Thyroid gland (tissue), 4 donors: ENCODE results near the gene CDC42BPA. TPM values are rescaled to one million over a fixed set of nuclear protein-coding genes. Genes with fewer than 3 reads are reported as not detected.
"Not testable (repeated sequence)": the region's sequence is repeated elsewhere in the genome, so short reads cannot be mapped to it uniquely, and the experiment has no call there.

Experiments used
- DNase-seq, 2 donors: peaks; one replicate each; pipeline ENCODE4 v3.0.0-alpha.2; 2019
- H3K27ac ChIP-seq, 3 donors: fragments of 200-600 bp; sonication (generic); 1 replicate in 2 of 3; 2 replicates in 1 of 3; pipeline ENCODE4 v1.5.1; 2016 to 2019; ENCODE audit warnings: mild to moderate bottlenecking in 1 of 3, moderate library complexity in 1 of 3
- H3K27me3 ChIP-seq: fragments of 200-600 bp; sonication (generic); one replicate; pipeline ENCODE4 v1.5.1; 2019
- H3K36me3 ChIP-seq, 2 donors: fragments of 200-600 bp; sonication (generic); one replicate each; pipeline ENCODE4 v1.5.1; 2016 to 2019
- H3K4me1 ChIP-seq, 2 donors: fragments of 200-600 bp; sonication (generic); one replicate each; pipeline ENCODE4 v1.5.1; 2017 to 2019
- H3K4me3 ChIP-seq, 3 donors: fragments of 200-600 bp; sonication (generic); replicated peaks in 1 of 3; 1 replicate in 2 of 3; 2 replicates in 1 of 3; pipeline ENCODE4 v1.5.1; 2016; ENCODE audit warnings: mild to moderate bottlenecking in 1 of 3
- H3K9me3 ChIP-seq: fragments of 200-600 bp; sonication (generic); one replicate; pipeline ENCODE4 v1.5.1; 2017
- POLR2A ChIP-seq, 2 donors: fragments of 450-650 bp; IDR thresholded peaks; one replicate each; pipeline ENCODE4 v1.6.1; 2017; ENCODE audit warnings: antibody characterized with exemption in 2 of 2, mild to moderate bottlenecking in 2 of 2, moderate library complexity in 1 of 2
- WGBS, 2 donors: methylation state at CpG; one replicate each; pipeline ENCODE4 v1.1.5; 2017; 5-methylcytosine and 5-hydroxymethylcytosine counted together
- intact Hi-C: fragments of 100-400 bp; cut with DNase I; formaldehyde crosslinking; loops from one replicate; pipeline ENCODE4 v1.15.1; 2023
- total RNA-seq, 4 donors: library from RNA; depleted of rRNA; stranded (reverse); fragments of >200 nt; gene quantifications; one replicate each; pipeline ENCODE4 v1.2.3, GENCODE V29; 2016
- TF ChIP-seq, protein P1 (sequence below), 6 experiments: fragments of 200-600 bp in 3 of 6; fragments of 450-650 bp in 3 of 6; sonication (generic) in 3 of 6; IDR thresholded peaks; one replicate each; pipeline ENCODE4 v1.5.1; 2016 to 2019; ENCODE audit warnings: antibody characterized with exemption in 6 of 6, mild to moderate bottlenecking in 2 of 6, inconsistent platforms in 1 of 6, moderate library complexity in 1 of 6

CDC42BPA gene
- total RNA-seq, 4 donors from 2014 or later = 25.0 to 50.0 (median 30.5) TPM

DNA sequence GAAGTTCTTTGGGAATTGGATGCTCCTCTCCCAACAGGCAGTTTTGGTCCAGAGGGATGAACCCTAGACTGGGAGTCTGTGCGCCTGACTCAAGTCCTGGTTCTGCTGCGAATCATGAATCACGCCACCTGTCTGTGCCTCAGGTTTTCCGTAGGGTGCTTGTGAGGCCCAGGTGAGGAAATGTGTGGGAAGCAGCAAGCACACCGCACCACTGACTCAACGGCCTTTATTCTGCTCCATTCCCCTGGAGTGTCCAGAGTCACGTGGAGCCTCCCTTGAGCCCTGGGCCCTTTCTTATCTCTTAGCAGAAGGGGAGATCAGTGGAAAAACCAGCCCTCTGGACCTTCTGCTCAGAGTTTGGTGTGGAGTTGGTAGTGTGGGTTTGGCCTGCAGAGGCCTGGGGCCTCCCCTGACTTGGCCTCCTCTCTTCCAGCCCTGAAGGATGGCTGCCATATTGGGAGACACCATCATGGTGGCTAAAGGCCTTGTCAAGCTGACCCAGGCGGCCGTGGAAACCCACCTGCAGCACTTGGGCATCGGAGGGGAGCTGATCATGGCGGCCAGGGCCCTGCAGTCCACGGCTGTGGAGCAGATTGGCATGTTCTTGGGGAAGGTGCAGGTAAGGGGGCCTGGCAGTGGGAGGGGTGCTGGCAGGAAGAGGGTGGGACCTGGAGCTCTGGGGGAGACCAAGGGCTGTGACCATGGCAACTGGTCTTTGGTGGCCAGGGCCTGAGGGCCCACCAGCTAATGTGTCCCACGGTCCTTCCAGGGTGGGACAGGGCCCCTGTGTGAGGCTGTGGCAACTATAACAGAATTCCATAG is 357.1 kb downstream of the CDC42BPA start:
- no peaks in the 10 kb centered on the region for H3K4me1 ChIP-seq
- H3K27me3 ChIP-seq = no peaks in the 10 kb centered on the region
- WGBS, 2 donors = 95 to 97% methylated on average over 13 of the region's 13 CpGs
- peaks cover 12 to 13% of the 10 kb centered on the region in 2 donors for H3K36me3 ChIP-seq
- no peaks in the 10 kb centered on the region for H3K9me3 ChIP-seq
- TF ChIP-seq POLR2A (IDR thresholded peaks at IDR 0.05) = no peak
- TF ChIP-seq, protein P1, sequence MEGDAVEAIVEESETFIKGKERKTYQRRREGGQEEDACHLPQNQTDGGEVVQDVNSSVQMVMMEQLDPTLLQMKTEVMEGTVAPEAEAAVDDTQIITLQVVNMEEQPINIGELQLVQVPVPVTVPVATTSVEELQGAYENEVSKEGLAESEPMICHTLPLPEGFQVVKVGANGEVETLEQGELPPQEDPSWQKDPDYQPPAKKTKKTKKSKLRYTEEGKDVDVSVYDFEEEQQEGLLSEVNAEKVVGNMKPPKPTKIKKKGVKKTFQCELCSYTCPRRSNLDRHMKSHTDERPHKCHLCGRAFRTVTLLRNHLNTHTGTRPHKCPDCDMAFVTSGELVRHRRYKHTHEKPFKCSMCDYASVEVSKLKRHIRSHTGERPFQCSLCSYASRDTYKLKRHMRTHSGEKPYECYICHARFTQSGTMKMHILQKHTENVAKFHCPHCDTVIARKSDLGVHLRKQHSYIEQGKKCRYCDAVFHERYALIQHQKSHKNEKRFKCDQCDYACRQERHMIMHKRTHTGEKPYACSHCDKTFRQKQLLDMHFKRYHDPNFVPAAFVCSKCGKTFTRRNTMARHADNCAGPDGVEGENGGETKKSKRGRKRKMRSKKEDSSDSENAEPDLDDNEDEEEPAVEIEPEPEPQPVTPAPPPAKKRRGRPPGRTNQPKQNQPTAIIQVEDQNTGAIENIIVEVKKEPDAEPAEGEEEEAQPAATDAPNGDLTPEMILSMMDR (IDR thresholded peaks at IDR 0.05) = no peak
- H3K27ac ChIP-seq = no peak overlapping the region
- H3K4me3 ChIP-seq = no peak overlapping the region
- no peak for DNase-seq
- intact Hi-C loops = no loop called here

DNA sequence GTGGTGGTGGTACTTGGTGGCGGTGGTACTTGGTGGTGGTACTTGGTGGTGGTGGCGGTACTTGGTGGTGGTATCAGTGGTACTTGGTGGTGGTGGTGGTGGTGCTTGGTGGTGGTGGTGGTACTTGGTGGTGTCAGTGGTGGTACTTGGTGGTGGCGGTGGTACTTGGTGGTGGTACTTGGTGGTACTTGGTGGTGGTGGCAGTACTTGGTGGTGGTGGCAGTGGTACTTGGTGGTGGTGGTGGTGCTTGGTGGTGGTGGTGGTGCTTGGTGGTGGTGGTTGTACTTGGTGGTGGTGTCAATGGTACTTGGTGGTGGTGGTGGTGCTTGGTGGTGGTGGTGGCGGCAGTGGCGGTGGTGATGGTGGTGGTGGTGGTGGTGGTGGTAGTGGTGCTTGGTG is 358.0 kb downstream of the CDC42BPA start:
- 84 to 86% methylated on average over 5 of the region's 5 CpGs for WGBS, 2 donors

DNA sequence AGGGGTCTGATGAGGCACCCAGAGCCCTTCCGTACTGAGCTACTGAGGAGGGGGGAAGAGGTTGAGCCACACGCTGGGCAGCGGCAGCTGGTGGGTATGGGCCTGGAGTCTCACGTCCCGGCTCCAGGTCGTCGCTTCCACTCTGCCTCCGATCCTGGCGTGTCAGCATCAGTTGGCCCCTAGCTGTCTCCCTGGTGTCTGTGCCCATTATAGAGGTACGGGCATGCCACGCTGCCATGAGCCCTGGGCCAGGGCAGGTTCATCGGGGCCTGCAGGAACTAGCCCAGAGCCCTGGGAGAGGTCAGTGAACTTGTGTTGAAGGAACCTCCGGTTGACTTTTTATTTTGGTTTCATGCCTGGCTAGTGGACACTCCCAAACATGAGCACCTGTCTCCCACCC is 360.0 kb downstream of the CDC42BPA start:
- 98 to 99% methylated on average over 13 of the region's 13 CpGs for WGBS, 2 donors
- intact Hi-C loops = no loop called here

More for the DNA sequence above, 358.0 kb downstream of the CDC42BPA start:
- Histone ChIP-seq H3K4me1 (no peaks in the 10 kb centered on the region), H3K27ac (no peak overlapping the region), H3K27me3 (no peaks in the 10 kb centered on the region), H3K4me3 (no peak overlapping the region), H3K36me3 (peaks cover 4% of the 10 kb centered on the region in 2 donors), H3K9me3 (no peaks in the 10 kb centered on the region)
- intact Hi-C loops = no loop called here
- TF ChIP-seq, protein P1 (IDR thresholded peaks at IDR 0.05) = no peak
- TF ChIP-seq POLR2A (IDR thresholded peaks at IDR 0.05) = no peak
- DNase-seq = no peak

DNA sequence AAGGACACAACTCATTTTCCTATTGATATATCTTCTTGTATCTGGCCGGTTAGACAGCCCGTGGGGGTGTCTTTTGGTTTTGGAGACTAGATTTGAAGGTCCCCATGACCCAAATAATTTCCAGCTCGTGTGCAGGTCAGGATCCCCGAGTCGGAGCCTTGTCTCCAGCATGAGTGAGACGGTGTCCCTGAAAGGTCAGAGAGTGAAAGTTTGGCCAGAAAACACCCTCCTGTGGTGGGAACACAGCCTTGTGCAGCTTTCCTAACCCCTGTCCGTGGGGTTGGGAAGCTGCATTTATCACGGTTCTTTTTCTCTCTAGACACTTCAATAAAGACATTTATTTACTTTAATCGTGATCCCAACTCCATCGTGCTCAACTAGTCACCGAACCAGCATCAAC is 360.6 kb downstream of the CDC42BPA start:
- H3K27ac ChIP-seq = no peak overlapping the region
- no peak for DNase-seq
- no peaks in the 10 kb centered on the region for H3K27me3 ChIP-seq
- no peaks in the 10 kb centered on the region for H3K36me3 ChIP-seq
- no peaks in the 10 kb centered on the region for H3K9me3 ChIP-seq
- H3K4me1 ChIP-seq = no peaks in the 10 kb centered on the region
- TF ChIP-seq, protein P1 (IDR thresholded peaks at IDR 0.05) = no peak
- TF ChIP-seq POLR2A (IDR thresholded peaks at IDR 0.05) = no peak
- no peak overlapping the region for H3K4me3 ChIP-seq
- 89 to 96% methylated on average over 11 of the region's 11 CpGs for WGBS, 2 donors
- intact Hi-C loops = no loop called here

More for the DNA sequence above, 360.0 kb downstream of the CDC42BPA start:
- no peaks in the 10 kb centered on the region for H3K9me3 ChIP-seq
- H3K36me3 ChIP-seq = no peaks in the 10 kb centered on the region
- H3K27ac ChIP-seq = no peak overlapping the region
- TF ChIP-seq POLR2A (IDR thresholded peaks at IDR 0.05) = no peak
- TF ChIP-seq, protein P1 (IDR thresholded peaks at IDR 0.05) = no peak
- DNase-seq = no peak
- H3K27me3 ChIP-seq = no peaks in the 10 kb centered on the region
- no peak overlapping the region for H3K4me3 ChIP-seq
- no peaks in the 10 kb centered on the region for H3K4me1 ChIP-seq

DNA sequence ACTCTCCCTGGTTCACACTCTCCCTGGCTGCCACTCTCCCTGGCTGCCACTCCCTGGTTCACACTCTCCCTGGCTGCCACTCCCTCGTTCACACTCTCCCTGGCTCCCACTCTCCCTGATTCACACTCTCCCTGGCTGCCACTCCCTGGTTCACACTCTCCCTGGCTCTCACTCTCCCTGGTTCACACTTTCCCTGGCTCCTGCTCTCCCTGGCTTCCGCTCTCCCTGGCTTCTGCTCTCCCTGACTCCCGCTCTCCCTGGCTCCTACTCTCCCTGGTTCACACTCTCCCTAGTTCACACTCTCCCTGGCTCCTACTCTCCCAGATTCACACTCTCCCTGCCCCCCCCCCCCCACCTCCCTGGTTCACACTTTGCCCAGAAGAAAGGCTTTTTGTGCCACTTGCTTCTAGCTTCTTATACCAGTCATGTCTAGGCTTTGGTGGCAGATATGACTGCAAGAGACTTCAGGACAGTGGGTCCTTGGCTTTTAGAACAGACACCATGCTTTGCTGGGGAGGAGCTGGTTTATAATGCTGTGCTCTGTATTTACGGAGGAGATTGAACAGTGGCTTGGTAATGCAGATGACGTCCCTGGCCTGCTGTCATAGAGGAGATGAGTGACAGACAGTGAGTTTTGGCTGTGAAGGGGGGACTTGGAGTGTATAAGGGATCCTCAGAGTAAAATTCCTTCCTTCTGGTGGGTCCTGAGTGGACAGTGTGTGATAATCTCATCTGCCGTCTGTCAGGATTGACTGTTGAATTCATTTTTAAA is 361.2 kb downstream of the CDC42BPA start:
- Histone ChIP-seq H3K27me3 (no peaks in the 10 kb centered on the region), H3K36me3 (no peaks in the 10 kb centered on the region), H3K27ac (no peak overlapping the region), H3K9me3 (no peaks in the 10 kb centered on the region), H3K4me3 (no peak overlapping the region), H3K4me1 (no peaks in the 10 kb centered on the region)
- WGBS, 2 donors = 91 to 96% methylated on average over 6 of the region's 6 CpGs
- DNase-seq = no peak
- TF ChIP-seq POLR2A (IDR thresholded peaks at IDR 0.05) = no peak
- TF ChIP-seq, protein P1 (IDR thresholded peaks at IDR 0.05) = no peak
- intact Hi-C loops = no loop called here

DNA sequence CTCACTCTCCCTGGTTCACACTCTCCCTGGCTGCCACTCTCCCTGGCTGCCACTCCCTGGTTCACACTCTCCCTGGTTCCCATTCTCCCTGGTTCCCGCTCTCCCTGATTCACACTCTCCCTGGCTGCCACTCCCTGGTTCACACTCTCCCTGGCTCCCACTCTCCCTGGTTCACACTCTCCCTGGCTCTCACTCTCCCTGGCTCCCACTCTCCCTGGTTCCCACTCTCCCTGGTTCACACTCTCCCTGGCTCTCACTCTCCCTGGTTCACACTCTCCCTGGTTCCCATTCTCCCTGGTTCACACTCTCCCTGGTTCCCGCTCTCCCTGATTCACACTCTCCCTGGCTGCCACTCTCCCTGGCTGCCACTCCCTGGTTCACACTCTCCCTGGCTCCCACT is 362.4 kb downstream of the CDC42BPA start:
- H3K4me3 ChIP-seq, H3K27me3 ChIP-seq, H3K4me1 ChIP-seq, H3K36me3 ChIP-seq, DNase-seq, intact Hi-C loops, H3K9me3 ChIP-seq, H3K27ac ChIP-seq: not testable (repeated sequence)
- WGBS, 2 donors = 94 to 100% methylated on average over 2 of the region's 2 CpGs
